HG03066 (cell line): ENCODE measurements around the gene AGFG2.
"Not testable (repeated sequence)": the region's sequence is repeated elsewhere in the genome, so short reads cannot be mapped to it uniquely, and the experiment has no call there.

Experiments
- ATAC-seq: cut with Tn5 transposase; IDR thresholded peaks from one replicate; pipeline ENCODE4 v1.9.1; 2021; ENCODE audit warnings: low read depth; ENCODE audit not compliant: unreplicated experiment

Gene AGFG2

GRCh38 chr7:100547872-100548271 lies 8.9 kb downstream of the AGFG2 start:
- ATAC-seq: no peak

GRCh38 chr7:100548446-100548845 lies 9.4 kb downstream of the AGFG2 start:
- not testable (repeated sequence) for ATAC-seq

- no peak for ATAC-seq
Observed at GRCh38 chr7:100552532-100552931, 13.5 kb downstream of the AGFG2 start.

- no peak for ATAC-seq
Observed at GRCh38 chr7:100553032-100553431, 14.0 kb downstream of the AGFG2 start.

- ATAC-seq: no peak
Observed at GRCh38 chr7:100555701-100556100, 16.7 kb downstream of the AGFG2 start.

- no peak for ATAC-seq
Observed at GRCh38 chr7:100556541-100556940, 17.5 kb downstream of the AGFG2 start.

GRCh38 chr7:100559127-100559526 lies 20.1 kb downstream of the AGFG2 start:
- ATAC-seq: no peak

GRCh38 chr7:100561491-100562194 lies 22.6 kb downstream of the AGFG2 start:
- no peak for ATAC-seq

GRCh38 chr7:100562195-100563099 lies 23.4 kb downstream of the AGFG2 start:
- ATAC-seq: no peak

GRCh38 chr7:100563100-100563564 lies 24.1 kb downstream of the AGFG2 start:
- no peak for ATAC-seq

GRCh38 chr7:100563809-100564400 lies 24.9 kb downstream of the AGFG2 start:
- ATAC-seq: no peak

- not testable (repeated sequence) for ATAC-seq
Observed at GRCh38 chr7:100564405-100564804, 25.4 kb downstream of the AGFG2 start.

- no peak for ATAC-seq
Observed at GRCh38 chr7:100565133-100565571, 26.1 kb downstream of the AGFG2 start.

GRCh38 chr7:100566018-100566531 lies 27.1 kb downstream of the AGFG2 start:
- no peak for ATAC-seq

- ATAC-seq: no peak
Observed at GRCh38 chr7:100567031-100567730, 28.2 kb downstream of the AGFG2 start.

GRCh38 chr7:100567751-100568175 lies 28.8 kb downstream of the AGFG2 start:
- ATAC-seq: no peak

GRCh38 chr7:100568176-100568895 lies 29.3 kb downstream of the AGFG2 start:
- no peak for ATAC-seq

- ATAC-seq: no peak
Observed at GRCh38 chr7:100568896-100569844, 30.2 kb downstream of the AGFG2 start.
